Measurements from ENCODE around the gene HOXA5.

GRCh38 chr7:27178366-27178765 is 34.9 kb upstream of the HOXA5 start:
- TF ChIP-seq GATA2 (IDR thresholded peaks at IDR 0.05; ENCODE audit: low read depth, low read length) (no peak), GATA3 (IDR thresholded peaks at IDR 0.05; ENCODE audit: low read depth, low read length) (no peak)

All from SH-SY5Y (cell line).